GM10847 (cell line): Measurements from ENCODE around the gene NCKAP5.

ENCODE experiments used
- POLR2A ChIP-seq: IDR thresholded peaks from 2 replicates; pipeline ENCODE4 v1.6.1; 2011; ENCODE audit not compliant: insufficient read length; ENCODE audit errors: extremely low read depth

NCKAP5 gene

GRCh38 chr2:133553838-133554408 lies 14.3 kb downstream of the NCKAP5 start:
- TF ChIP-seq POLR2A: no peak

- TF ChIP-seq POLR2A: no peak
These were observed 15.0 kb downstream of the NCKAP5 start for GRCh38 chr2:133553251-133553650.

GRCh38 chr2:133552821-133553220 lies 15.4 kb downstream of the NCKAP5 start:
- TF ChIP-seq POLR2A: no peak

- TF ChIP-seq POLR2A: no peak
These were observed 26.5 kb downstream of the NCKAP5 start for GRCh38 chr2:133541797-133542196.

- TF ChIP-seq POLR2A: no peak
These were observed 26.9 kb downstream of the NCKAP5 start for GRCh38 chr2:133541376-133541775.

GRCh38 chr2:133532919-133533318 lies 35.3 kb downstream of the NCKAP5 start:
- TF ChIP-seq POLR2A: no peak

- no peak for TF ChIP-seq POLR2A
These were observed 36.9 kb downstream of the NCKAP5 start for GRCh38 chr2:133531382-133531781.

GRCh38 chr2:133530645-133531044 lies 37.6 kb downstream of the NCKAP5 start:
- TF ChIP-seq POLR2A: no peak

GRCh38 chr2:133526530-133527300 lies 41.5 kb downstream of the NCKAP5 start:
- TF ChIP-seq POLR2A: no peak

GRCh38 chr2:133525613-133526529 lies 42.4 kb downstream of the NCKAP5 start:
- no peak for TF ChIP-seq POLR2A

- TF ChIP-seq POLR2A: no peak
These were observed 43.2 kb downstream of the NCKAP5 start for GRCh38 chr2:133525090-133525489.

- TF ChIP-seq POLR2A: no peak
These were observed 44.9 kb downstream of the NCKAP5 start for GRCh38 chr2:133523406-133523805.

- no peak for TF ChIP-seq POLR2A
These were observed 46.1 kb downstream of the NCKAP5 start for GRCh38 chr2:133522204-133522603.

GRCh38 chr2:133521146-133521745 lies 47.0 kb downstream of the NCKAP5 start:
- TF ChIP-seq POLR2A: no peak

- TF ChIP-seq POLR2A: no peak
These were observed 49.4 kb downstream of the NCKAP5 start for GRCh38 chr2:133518700-133519344.
